Astrocyte of the spinal cord (primary cell): ENCODE measurements around the gene GALNT10.
A peak's percentile ranks its signal among the peaks of the same experiment; 100 is the strongest.

Experiments used
- DNase-seq: peaks from one replicate; pipeline ENCODE4 v3.0.0; 2011; ENCODE audit warnings: low read depth, low spot score
- H3K4me3 ChIP-seq: 2 replicates; pipeline ENCODE4 v1.5.1; 2011; ENCODE audit warnings: low read depth, mild to moderate bottlenecking, low read length, moderate library complexity
- CTCF ChIP-seq: IDR thresholded peaks from 2 replicates; pipeline ENCODE4 v1.5.1; 2012; ENCODE audit warnings: low read depth, mild to moderate bottlenecking, low read length, inconsistent platforms
- in situ Hi-C: cut with HindIII; loops from 2 replicates; pipeline ENCODE4 v1.10.0; 2017; ENCODE audit warnings: low sequenced_read_pairs

Gene GALNT10

GRCh38 chr5:154459015-154459414 is 268.5 kb downstream of the GALNT10 start:
- in situ Hi-C loops = no loop called here
- no peak overlapping the region for H3K4me3 ChIP-seq
- TF ChIP-seq CTCF = no peak
- no peak for DNase-seq

GRCh38 chr5:154460172-154460571 is 269.6 kb downstream of the GALNT10 start:
- no peak overlapping the region for H3K4me3 ChIP-seq
- TF ChIP-seq CTCF = no peak
- in situ Hi-C loops = no loop called here
- DNase-seq = no peak

- no peak for DNase-seq
- no peak overlapping the region for H3K4me3 ChIP-seq
- peak; percentile 48 for TF ChIP-seq CTCF
- in situ Hi-C loops = no loop called here
Measured at GRCh38 chr5:154461531-154461930, 271.0 kb downstream of the GALNT10 start.

GRCh38 chr5:154464438-154464837 is 273.9 kb downstream of the GALNT10 start:
- no peak overlapping the region for H3K4me3 ChIP-seq
- no peak for TF ChIP-seq CTCF
- DNase-seq = no peak
- in situ Hi-C loops = no loop called here

GRCh38 chr5:154465169-154465568 is 274.6 kb downstream of the GALNT10 start:
- no peak for DNase-seq
- in situ Hi-C loops = no loop called here
- TF ChIP-seq CTCF = no peak
- no peak overlapping the region for H3K4me3 ChIP-seq

GRCh38 chr5:154466147-154466546 is 275.6 kb downstream of the GALNT10 start:
- H3K4me3 ChIP-seq = no peak overlapping the region
- in situ Hi-C loops = no loop called here
- no peak for DNase-seq
- no peak for TF ChIP-seq CTCF

GRCh38 chr5:154466671-154467070 is 276.1 kb downstream of the GALNT10 start:
- in situ Hi-C loops = no loop called here

More at GRCh38 chr5:154466671-154467070, 276.1 kb downstream of the GALNT10 start:
- TF ChIP-seq CTCF = no peak
- no peak overlapping the region for H3K4me3 ChIP-seq
- no peak for DNase-seq
